ENCODE measurements around the gene C2CD4A. TPM values are rescaled to one million over a fixed set of nuclear protein-coding genes. Genes with fewer than 3 reads are reported as not detected.

Gene C2CD4A
- total and polyA plus RNA-seq, 2 of the 4 experiments (the other 2 are of a cell fraction) = not detected

GRCh38 chr15:62027916-62028315 is 38.9 kb upstream of the C2CD4A start:
- Histone ChIP-seq H3K56ac (ENCODE audit: extremely low read depth, insufficient read depth, low read length) (no peak overlapping the region), H2AK9ac (replicated peaks; ENCODE audit: low read depth, low read length, poor library complexity) (no peak overlapping the region), H4K91ac (ENCODE audit: insufficient read depth, low read depth, low read length) (no peak overlapping the region), H2AFZ (replicated peaks; ENCODE audit: low read length, poor library complexity) (no peak overlapping the region), H3K4ac (ENCODE audit: low read depth, low read length) (no peak overlapping the region), H3K4me2 (ENCODE audit: low read depth, low read length) (no peak overlapping the region), H2BK5ac (ENCODE audit: low read depth, low read length, poor library complexity, severe bottlenecking) (no peak overlapping the region), H2BK20ac (ENCODE audit: low read depth, low read length) (no peak overlapping the region), H2AK5ac (ENCODE audit: low read depth, low read length) (no peak overlapping the region), H3K23ac (ENCODE audit: low read depth, low read length) (no peak overlapping the region), H2BK15ac (ENCODE audit: low read depth, low read length) (no peak overlapping the region), H2BK120ac (ENCODE audit: low read depth, low read length) (no peak overlapping the region), H3K27ac (ENCODE audit: insufficient read depth, low read length) (no peak overlapping the region), H3K27me3 (ENCODE audit: control insufficient read depth, insufficient read depth, low read length) (no peaks in the 10 kb centered on the region), H3K79me1 (ENCODE audit: low read depth in 1 of 2, low read length in 2 of 2) (no peaks in the 10 kb centered on the region; a peak in 1 of 4 replicates), H3K4me1 (ENCODE audit: control insufficient read depth, insufficient read depth, low read length) (no peaks in the 10 kb centered on the region), H4K8ac (ENCODE audit: low read depth in 2 of 2, low read length in 2 of 2) (no peak overlapping the region), H3K9me1 (ENCODE audit: insufficient read depth, low read length) (no peaks in the 10 kb centered on the region), H4K20me1 (ENCODE audit: insufficient read depth, low read length) (no peaks in the 10 kb centered on the region), H3K36me3 (ENCODE audit: control insufficient read depth, insufficient read depth, low read length) (peaks cover 2% of the 10 kb centered on the region), H3K14ac (replicated peaks; ENCODE audit: low read depth, low read length) (no peak overlapping the region), H3K18ac (ENCODE audit: low read depth, low read length) (no peak overlapping the region), H3K9me3 (ENCODE audit: control insufficient read depth, insufficient read depth, low read length) (no peaks in the 10 kb centered on the region), H3K4me3 (ENCODE audit: insufficient read depth, low read depth, low read length) (no peak overlapping the region), H4K5ac (ENCODE audit: low read depth, low read length) (no peak overlapping the region), H3K9ac (ENCODE audit: low read depth, low read length) (no peak overlapping the region)
- dilution Hi-C loops (cut with HindIII; ENCODE audit: low sequenced_read_pairs, unreplicated experiment) (no loop called here), in situ Hi-C loops (cut with MboI; ENCODE audit: low sequenced_read_pairs) (no loop called here), intact Hi-C loops (cut with micrococcal nuclease) (no loop called here)
- no peak for DNase-seq
- WGBS, 2 experiments (ENCODE audit: extremely low coverage in 2 of 2, insufficient read length in 1 of 2) = 50% methylated on average over 1 of the region's 5 CpGs; no CpG with 5 or more reads in 1 of the 2 experiments
- TF ChIP-seq CEBPB (IDR thresholded peaks at IDR 0.05; ENCODE audit: low read depth, low read length) (no peak), CTCF (conservative IDR thresholded peaks at IDR 0.05; ENCODE audit: low read depth, low read length) (no peak), USF2 (IDR thresholded peaks at IDR 0.05; ENCODE audit: low read depth, low read length) (no peak), CHD1 (IDR thresholded peaks at IDR 0.05; ENCODE audit: low read depth, low read length) (no peak)
- no peak for ATAC-seq (ENCODE audit: low read depth)
- ChIA-PET POLR2A (ENCODE audit: unreplicated experiment) (no interaction called here), CTCF (no interaction called here)
- no TSS peak for BruUV-seq (replicated peaks)

Data from IMR-90 (cell line).